ENCODE results near the gene ARID3A. TPM values are rescaled to one million over a fixed set of nuclear protein-coding genes. Genes with fewer than 3 reads are reported as not detected.

ARID3A gene
- total RNA-seq, 4 donors from 2014 or later: 2.8 to 11.0 (median 4.9) TPM

- H3K27me3 ChIP-seq: no peaks in the 10 kb centered on the region
- peaks cover 0 to 8% (median 0%) of the 10 kb centered on the region in 3 donors for H3K36me3 ChIP-seq
- TF ChIP-seq CTCF (IDR thresholded peaks at IDR 0.05) (no peak), POLR2A (IDR thresholded peaks at IDR 0.05) (no peak)
- no peaks in the 10 kb centered on the region for H3K9me3 ChIP-seq
- peak; percentile 56 to 76 (median 63) for DNase-seq
- H3K4me1 ChIP-seq: peaks cover 11 to 37% (median 18%) of the 10 kb centered on the region in 4 donors
- peak overlapping the region in 1 of 4 donors; percentile 15 for H3K4me3 ChIP-seq
- H3K27ac ChIP-seq: peak overlapping the region; percentile 32 to 69 (median 63)
These were observed 7.1 kb downstream of the ARID3A start for GRCh38 chr19:932648-933552.

- Histone ChIP-seq H3K27ac (peak overlapping the region in 3 of 4 donors; percentile 60 to 69 (median 66)), H3K9me3 (no peaks in the 10 kb centered on the region), H3K4me3 (no peak overlapping the region), H3K36me3 (peaks cover 0 to 8% (median 0%) of the 10 kb centered on the region in 3 donors), H3K27me3 (no peaks in the 10 kb centered on the region), H3K4me1 (peaks cover 11 to 36% (median 18%) of the 10 kb centered on the region in 4 donors)
- TF ChIP-seq CTCF (IDR thresholded peaks at IDR 0.05) (no peak), POLR2A (IDR thresholded peaks at IDR 0.05) (no peak)
- no peak for DNase-seq
These were observed 7.7 kb downstream of the ARID3A start for GRCh38 chr19:933553-933882.

- no peak for TF ChIP-seq CTCF (IDR thresholded peaks at IDR 0.05)
- TF ChIP-seq POLR2A (IDR thresholded peaks at IDR 0.05): no peak
- H3K36me3 ChIP-seq: peaks cover 0 to 5% (median 0%) of the 10 kb centered on the region in 3 donors
- H3K9me3 ChIP-seq: no peaks in the 10 kb centered on the region
- H3K27me3 ChIP-seq: no peaks in the 10 kb centered on the region
- H3K4me1 ChIP-seq: peaks cover 11 to 36% (median 18%) of the 10 kb centered on the region in 4 donors
- no peak for DNase-seq
- peak overlapping the region in 3 of 4 donors; percentile 38 to 60 (median 54) for H3K27ac ChIP-seq
- no peak overlapping the region for H3K4me3 ChIP-seq
These were observed 8.5 kb downstream of the ARID3A start for GRCh38 chr19:934197-934840.

- Histone ChIP-seq H3K4me3 (no peak overlapping the region), H3K4me1 (peaks cover 11 to 36% (median 18%) of the 10 kb centered on the region in 4 donors), H3K36me3 (no peaks in the 10 kb centered on the region), H3K9me3 (no peaks in the 10 kb centered on the region), H3K27ac (peak overlapping the region in 3 of 4 donors; percentile 38 to 60 (median 54)), H3K27me3 (no peaks in the 10 kb centered on the region)
- DNase-seq: peak in 2 of 3 donors; percentile 80 to 85
- TF ChIP-seq CTCF (IDR thresholded peaks at IDR 0.05) (no peak), POLR2A (IDR thresholded peaks at IDR 0.05) (no peak)
These were observed 9.1 kb downstream of the ARID3A start for GRCh38 chr19:934865-935479.

- Histone ChIP-seq H3K4me1 (peaks cover 13 to 47% (median 20%) of the 10 kb centered on the region in 4 donors), H3K4me3 (no peak overlapping the region), H3K27ac (no peak overlapping the region), H3K36me3 (no peaks in the 10 kb centered on the region), H3K9me3 (no peaks in the 10 kb centered on the region), H3K27me3 (no peaks in the 10 kb centered on the region)
- no peak for TF ChIP-seq POLR2A (IDR thresholded peaks at IDR 0.05)
- no peak for TF ChIP-seq CTCF (IDR thresholded peaks at IDR 0.05)
- DNase-seq: no peak
These were observed 10.3 kb downstream of the ARID3A start for GRCh38 chr19:936175-936546.

Measured in Peyer's patch (tissue), 4 donors.